ENCODE measurements around the gene EHD4.

GRCh38 chr15:41943543-41944312 is 28.6 kb downstream of the EHD4 start:
- TF ChIP-seq CTCF (conservative IDR thresholded peaks at IDR 0.05 in 1 of 2, IDR thresholded peaks at IDR 0.05 in 1 of 2; ENCODE audit: low read depth in 1 of 2, low read length in 2 of 2) = no peak
- TF ChIP-seq EZH2 (IDR thresholded peaks at IDR 0.05; ENCODE audit: low read length, missing control alignments) = no peak

Data from fibroblast of lung (primary cell).